GM08714 (cell line): ENCODE results near the gene BID.

Experiments
- H3K4me3 ChIP-seq: fragments of 200-500 bp; sonication (Bioruptor generic); 2 replicates; pipeline ENCODE4 v1.5.1; 2014; ENCODE audit warnings: mild to moderate bottlenecking, low read length, inconsistent platforms
- ZNF274 ChIP-seq: IDR thresholded peaks from 2 replicates; pipeline ENCODE4 v1.6.1; 2012; ENCODE audit warnings: mild to moderate bottlenecking, low read depth, low read length

The BID gene

GRCh38 chr22:17808693-17809403 is 34.6 kb upstream of the BID start:
- no peak for TF ChIP-seq ZNF274
- no peak overlapping the region for H3K4me3 ChIP-seq

GRCh38 chr22:17807578-17808410 is 33.5 kb upstream of the BID start:
- H3K4me3 ChIP-seq = no peak overlapping the region
- TF ChIP-seq ZNF274 = no peak

- H3K4me3 ChIP-seq = no peak overlapping the region
- no peak for TF ChIP-seq ZNF274
Observed at GRCh38 chr22:17807086-17807485, 32.8 kb upstream of the BID start.

GRCh38 chr22:17806437-17806836 is 32.2 kb upstream of the BID start:
- no peak overlapping the region for H3K4me3 ChIP-seq
- TF ChIP-seq ZNF274 = no peak

- H3K4me3 ChIP-seq = no peak overlapping the region
- no peak for TF ChIP-seq ZNF274
Observed at GRCh38 chr22:17804331-17805080, 30.2 kb upstream of the BID start.

GRCh38 chr22:17803609-17804270 is 29.5 kb upstream of the BID start:
- TF ChIP-seq ZNF274 = no peak
- no peak overlapping the region for H3K4me3 ChIP-seq

- TF ChIP-seq ZNF274 = no peak
Observed at GRCh38 chr22:17802822-17803221, 28.6 kb upstream of the BID start.

GRCh38 chr22:17802411-17802810 is 28.1 kb upstream of the BID start:
- TF ChIP-seq ZNF274 = no peak
- no peak overlapping the region for H3K4me3 ChIP-seq

More at GRCh38 chr22:17802822-17803221, 28.6 kb upstream of the BID start:
- no peak overlapping the region for H3K4me3 ChIP-seq

- TF ChIP-seq ZNF274 = no peak
- H3K4me3 ChIP-seq = peak overlapping the region; percentile 45; the same call in 1 of the 2 replicates
Observed at GRCh38 chr22:17797721-17798559, 23.7 kb upstream of the BID start.

- H3K4me3 ChIP-seq = peak overlapping the region; percentile 45; the same call in 1 of the 2 replicates
Observed at GRCh38 chr22:17796695-17797094, 22.4 kb upstream of the BID start.

GRCh38 chr22:17795661-17796548 is 21.6 kb upstream of the BID start:
- peak overlapping the region; percentile 45; the same call in 1 of the 2 replicates for H3K4me3 ChIP-seq
- TF ChIP-seq ZNF274 = no peak

More at GRCh38 chr22:17796695-17797094, 22.4 kb upstream of the BID start:
- TF ChIP-seq ZNF274 = no peak

- TF ChIP-seq ZNF274 = no peak
- no peak overlapping the region for H3K4me3 ChIP-seq
Observed at GRCh38 chr22:17794726-17795542, 20.7 kb upstream of the BID start.
